PC-9 (cell line): Measurements from ENCODE around the gene KCNAB2. TPM values are rescaled to one million over a fixed set of nuclear protein-coding genes. Genes with fewer than 3 reads are reported as not detected.

Source experiments
- BruUV-seq: library from RNA; stranded (reverse); fragments of 400-500 nt; replicated peaks from 2 replicates; lab custom pipeline; 2021; lab: Mats Ljungman, UMichigan
- CTCF ChIA-PET: fragments of 300-600 bp; sonication (Branson Sonifier 250); formaldehyde crosslinking; loops from one replicate; lab custom pipeline; 2022; ENCODE audit warnings: antibody characterized with exemption; lab: Charles Lee
- POLR2A ChIA-PET: fragments of 300-600 bp; sonication (Branson Sonifier 250); formaldehyde crosslinking; loops from one replicate; lab custom pipeline; 2022; ENCODE audit warnings: antibody characterized with exemption; ENCODE audit not compliant: unreplicated experiment; lab: Charles Lee
- DNase-seq, 2 experiments: peaks; one replicate each; pipeline versions ENCODE4 v3.0.0 to v3.0.0-alpha.2; 2015 to 2022; ENCODE audit warnings: mixed read lengths in 1 of 2
- H2AFZ ChIP-seq: fragments of 200-600 bp; sonication (generic); 2 replicates; pipeline ENCODE4 v1.8.1; 2017; ENCODE audit warnings: antibody characterized with exemption
- H3F3A ChIP-seq: fragments of 200-600 bp; sonication (generic); 2 replicates; pipeline ENCODE4 v1.8.1; 2017; ENCODE audit warnings: antibody characterized with exemption, mild to moderate bottlenecking, low read depth; ENCODE audit not compliant: insufficient read depth
- H3K27ac ChIP-seq: fragments of 200-600 bp; sonication (generic); 2 replicates; pipeline ENCODE4 v1.6.1; 2016; ENCODE audit warnings: mixed run types
- H3K27me3 ChIP-seq: fragments of 200-600 bp; sonication (generic); 2 replicates; pipeline ENCODE4 v1.6.1; 2016; ENCODE audit warnings: low read depth, mixed run types; ENCODE audit not compliant: insufficient read depth
- H3K36me3 ChIP-seq: fragments of 200-600 bp; sonication (generic); 2 replicates; pipeline ENCODE4 v1.6.1; 2016; ENCODE audit warnings: low read depth, mixed run types
- H3K4me1 ChIP-seq: fragments of 200-600 bp; sonication (generic); replicated peaks from 2 replicates; pipeline ENCODE4 v1.6.1; 2016; ENCODE audit warnings: mixed run types; ENCODE audit not compliant: insufficient read depth
- H3K4me2 ChIP-seq: fragments of 200-600 bp; sonication (generic); 2 replicates; pipeline ENCODE4 v1.6.1; 2017; ENCODE audit warnings: mixed run types
- H3K4me3 ChIP-seq: fragments of 200-600 bp; sonication (generic); 2 replicates; pipeline ENCODE4 v1.6.1; 2016; ENCODE audit warnings: mixed run types
- H3K79me2 ChIP-seq: fragments of 200-600 bp; sonication (generic); 2 replicates; pipeline ENCODE4 v1.6.1; 2017; ENCODE audit warnings: low read depth, mixed run types
- H3K9me2 ChIP-seq: fragments of 200-600 bp; sonication (generic); 2 replicates; pipeline ENCODE4 v1.8.1; 2017; ENCODE audit warnings: mild to moderate bottlenecking; ENCODE audit not compliant: insufficient read depth
- H3K9me3 ChIP-seq: fragments of 200-600 bp; sonication (generic); 2 replicates; pipeline ENCODE4 v1.8.1; 2016; ENCODE audit warnings: low read depth; ENCODE audit not compliant: insufficient read depth
- H4K20me1 ChIP-seq: fragments of 200-600 bp; sonication (generic); 2 replicates; pipeline ENCODE4 v1.8.1; 2017; ENCODE audit not compliant: insufficient read depth
- CTCF ChIP-seq: fragments of 200-600 bp; sonication (generic); conservative IDR thresholded peaks from 2 replicates; pipeline ENCODE4 v1.6.1; 2017; ENCODE audit warnings: mixed run types, antibody characterized with exemption, mild to moderate bottlenecking, moderate library complexity
- EZH2 ChIP-seq: fragments of 200-600 bp; sonication (generic); IDR thresholded peaks from 2 replicates; pipeline ENCODE4 v1.8.0; 2017; ENCODE audit warnings: antibody characterized with exemption, low read depth
- intact Hi-C: fragments of 100-400 bp; cut with micrococcal nuclease; formaldehyde crosslinking; loops from one replicate; pipeline ENCODE4 v1.10.0; 2022; ENCODE audit not compliant: unreplicated experiment
- total RNA-seq: library from RNA; stranded (reverse); gene quantifications from 2 replicates; pipeline ENCODE4 v1.2.3, GENCODE V29; 2021

KCNAB2 gene
- total RNA-seq, 1 experiment from 2014 or later: 19.6 TPM

GRCh38 chr1:6005276-6005917 lies 40.3 kb upstream of the KCNAB2 start:
- Histone ChIP-seq H3K4me1 (no peaks in the 10 kb centered on the region), H3K36me3 (no peaks in the 10 kb centered on the region), H3F3A (no peaks in the 10 kb centered on the region), H4K20me1 (no peaks in the 10 kb centered on the region), H3K9me2 (no peaks in the 10 kb centered on the region), H3K27me3 (no peaks in the 10 kb centered on the region), H3K79me2 (no peaks in the 10 kb centered on the region), H3K27ac (no peak overlapping the region), H3K4me2 (no peak overlapping the region), H3K9me3 (no peaks in the 10 kb centered on the region), H2AFZ (no peak overlapping the region), H3K4me3 (no peak overlapping the region)
- no TSS peak for BruUV-seq
- intact Hi-C loops: no loop called here
- ChIA-PET POLR2A (interaction anchor here (0.5 kb wide), 1 partner anchor 153 kb away, joined by 3 read pairs; no protein-coding TSS in a partner anchor), CTCF (no interaction called here)
- TF ChIP-seq EZH2 (no peak), CTCF (no peak)
- no peak for DNase-seq

- no peaks in the 10 kb centered on the region for H3K79me2 ChIP-seq
- H3K9me3 ChIP-seq: no peaks in the 10 kb centered on the region
- no TSS peak for BruUV-seq
- no peaks in the 10 kb centered on the region for H4K20me1 ChIP-seq
- H2AFZ ChIP-seq: no peak overlapping the region
- no peak for DNase-seq
- no peaks in the 10 kb centered on the region for H3F3A ChIP-seq
- H3K4me2 ChIP-seq: no peak overlapping the region
- CTCF ChIA-PET: no interaction called here
- H3K4me3 ChIP-seq: no peak overlapping the region
- H3K4me1 ChIP-seq: no peaks in the 10 kb centered on the region
- no peaks in the 10 kb centered on the region for H3K27me3 ChIP-seq
- no peak overlapping the region for H3K27ac ChIP-seq
- no peak for TF ChIP-seq CTCF
- TF ChIP-seq EZH2: no peak
- POLR2A ChIA-PET: interaction anchor here (0.6 kb wide), 1 partner anchor 13 kb away, joined by 3 read pairs; no protein-coding TSS in a partner anchor
- H3K36me3 ChIP-seq: no peaks in the 10 kb centered on the region
- H3K9me2 ChIP-seq: no peaks in the 10 kb centered on the region
- intact Hi-C loops: no loop called here
Measured at GRCh38 chr1:6006882-6007281, 38.8 kb upstream of the KCNAB2 start.

DNA sequence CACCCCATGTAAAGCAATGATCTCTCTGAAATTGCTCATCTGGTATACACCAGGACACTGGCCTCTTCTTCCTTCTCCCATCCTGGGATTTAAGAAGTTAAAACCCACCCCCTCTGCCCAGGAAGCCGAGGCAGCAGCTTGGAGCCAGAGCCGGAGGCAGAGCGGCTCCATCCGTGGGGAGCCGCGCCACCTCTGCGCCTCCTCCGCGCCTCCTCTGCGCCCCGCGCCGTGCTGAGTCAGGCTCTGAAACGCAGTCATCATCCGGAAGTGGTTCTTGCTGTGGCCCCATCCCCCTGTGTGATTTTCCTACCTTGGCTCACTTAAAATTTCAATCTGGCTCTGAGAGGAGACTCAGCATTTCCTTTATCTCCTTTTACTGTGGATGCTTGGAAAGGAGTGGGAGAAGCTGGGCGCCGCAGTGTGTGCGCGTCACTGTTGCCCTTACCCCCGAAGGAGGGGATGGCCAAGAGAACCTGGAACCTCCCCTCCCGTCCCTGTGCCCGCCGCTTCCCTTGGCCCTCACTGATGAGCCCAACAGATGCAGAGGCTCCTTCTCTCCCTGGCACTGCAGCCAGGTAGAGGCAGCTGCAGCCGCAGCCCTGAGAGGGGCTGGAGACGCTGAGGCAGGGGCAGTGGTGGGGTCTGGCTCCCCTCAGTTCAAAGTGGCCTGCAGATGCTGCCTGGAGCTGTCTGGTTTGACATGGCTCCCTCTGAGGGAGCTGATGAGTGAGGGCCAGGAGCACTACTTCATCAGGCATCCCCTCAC lies 38.2 kb upstream of the KCNAB2 start:
- Histone ChIP-seq H3F3A (no peaks in the 10 kb centered on the region), H3K27ac (no peak overlapping the region), H3K36me3 (no peaks in the 10 kb centered on the region), H4K20me1 (no peaks in the 10 kb centered on the region), H3K4me2 (no peak overlapping the region), H3K4me3 (no peak overlapping the region), H3K9me2 (no peaks in the 10 kb centered on the region), H3K9me3 (no peaks in the 10 kb centered on the region), H3K79me2 (no peaks in the 10 kb centered on the region), H3K27me3 (no peaks in the 10 kb centered on the region), H2AFZ (no peak overlapping the region), H3K4me1 (no peaks in the 10 kb centered on the region)
- no TSS peak for BruUV-seq
- TF ChIP-seq CTCF (no peak), EZH2 (no peak)
- DNase-seq: no peak
- intact Hi-C loops: no loop called here
- ChIA-PET POLR2A (interaction anchor here (0.6 kb wide), 1 partner anchor 12 kb away, joined by 3 read pairs; no protein-coding TSS in a partner anchor), CTCF (no interaction called here)
